Measurements from ENCODE around the gene FAM89B. TPM values are rescaled to one million over a fixed set of nuclear protein-coding genes. Genes with fewer than 3 reads are reported as not detected.

Gene FAM89B
- 20.9 to 62.5 TPM (median 57.0 TPM) in 5 replicates for total RNA-seq (2022; extraction: Qiagen RNA extraction; ENCODE audit: low read depth)

GRCh38 chr11:65572356-65573051 is at the start of gene FAM89B:
Gene FAM89B (plus strand): TSS chr11:65572538. CDS start chr11:65572670, 132 bp downstream.

GRCh38 chr11:65524741-65525545 is 47.4 kb upstream of the FAM89B start, which contains the start of gene SCYL1:
Gene SCYL1 (plus strand): TSS chr11:65525083. CDS start chr11:65525154, 71 bp downstream.

GRCh38 chr11:65558002-65558929 is 14.1 kb upstream of the FAM89B start, which contains the start of gene LTBP3:
Gene LTBP3 (minus strand): TSS chr11:65558359. CDS start chr11:65557959, 400 bp downstream.

GRCh38 chr11:65569973-65570918 is 2.1 kb upstream of the FAM89B start, which contains the start of gene ZNRD2:
Gene ZNRD2 (plus strand): TSS chr11:65570477. CDS start chr11:65570492, 15 bp downstream.

GRCh38 chr11:65575568-65576231 is 3.4 kb downstream of the FAM89B start, which contains the start of gene EHBP1L1:
Gene EHBP1L1 (plus strand): TSS chr11:65576053. CDS start chr11:65576303, 250 bp downstream.

GRCh38 chr11:65595543-65596281 is 23.4 kb downstream of the FAM89B start, which contains the start of gene KCNK7:
Gene KCNK7 (minus strand): TSS chr11:65595800. CDS start chr11:65595772, 28 bp downstream.

GRCh38 chr11:65615229-65615949 is 43.1 kb downstream of the FAM89B start, which contains the start of gene PCNX3:
Gene PCNX3 (plus strand): TSS chr11:65615776. CDS start chr11:65616312, 536 bp downstream.

Other genes starting within 250 kb of the FAM89B start
- gene DPF2, start 238.7 kb upstream of the FAM89B start, total RNA-seq (2022; extraction: Qiagen RNA extraction; ENCODE audit: low read depth): 39.2 to 48.6 TPM (median 42.1 TPM) in 5 replicates
- 0.39 to 1.2 TPM (median 1.1 TPM) in 5 replicates for gene TIGD3, start 217.8 kb upstream of the FAM89B start, total RNA-seq (2022; extraction: Qiagen RNA extraction; ENCODE audit: low read depth)
- gene SLC25A45, start 189.9 kb upstream of the FAM89B start, total RNA-seq (2022; extraction: Qiagen RNA extraction; ENCODE audit: low read depth): 10.4 to 16.8 TPM (median 13.0 TPM) in 5 replicates
- gene FRMD8, start 185.9 kb upstream of the FAM89B start, total RNA-seq (2022; extraction: Qiagen RNA extraction; ENCODE audit: low read depth): 29.3 to 69.2 TPM (median 58.5 TPM) in 5 replicates
- 137 to 311 TPM (median 219 TPM) in 5 replicates for gene NEAT1, start 149.7 kb upstream of the FAM89B start, total RNA-seq (2022; extraction: Qiagen RNA extraction; ENCODE audit: low read depth)
- 34.8 to 90.0 TPM (median 83.9 TPM) in 5 replicates for gene MALAT1, start 73.5 kb upstream of the FAM89B start, total RNA-seq (2022; extraction: Qiagen RNA extraction; ENCODE audit: low read depth)
- gene SCYL1, start 47.5 kb upstream of the FAM89B start, total RNA-seq (2022; extraction: Qiagen RNA extraction; ENCODE audit: low read depth): 35.8 to 64.9 TPM (median 61.7 TPM) in 5 replicates
- gene LTBP3, start 14.2 kb upstream of the FAM89B start, total RNA-seq (2022; extraction: Qiagen RNA extraction; ENCODE audit: low read depth): 67.5 to 157 TPM (median 130 TPM) in 5 replicates
- 60.7 to 80.8 TPM (median 71.8 TPM) in 5 replicates for gene ZNRD2, start 2.1 kb upstream of the FAM89B start, total RNA-seq (2022; extraction: Qiagen RNA extraction; ENCODE audit: low read depth)
- 25.8 to 50.8 TPM (median 45.7 TPM) in 5 replicates for gene EHBP1L1, start 3.5 kb downstream of the FAM89B start, total RNA-seq (2022; extraction: Qiagen RNA extraction; ENCODE audit: low read depth)
- gene KCNK7, start 23.3 kb downstream of the FAM89B start, total RNA-seq (2022; extraction: Qiagen RNA extraction; ENCODE audit: low read depth): 0.22 to 2.3 TPM (median 0.94 TPM) in 4 of 5 replicates, not detected in the other
- gene MAP3K11, start 41.7 kb downstream of the FAM89B start, total RNA-seq (2022; extraction: Qiagen RNA extraction; ENCODE audit: low read depth): 25.9 to 57.4 TPM (median 50.9 TPM) in 5 replicates
- 19.9 to 40.4 TPM (median 37.0 TPM) in 5 replicates for gene PCNX3, start 43.2 kb downstream of the FAM89B start, total RNA-seq (2022; extraction: Qiagen RNA extraction; ENCODE audit: low read depth)
- 7.6 to 22.6 TPM (median 19.8 TPM) in 5 replicates for gene SIPA1, start 65.6 kb downstream of the FAM89B start, total RNA-seq (2022; extraction: Qiagen RNA extraction; ENCODE audit: low read depth)
- gene RELA, start 90.4 kb downstream of the FAM89B start, total RNA-seq (2022; extraction: Qiagen RNA extraction; ENCODE audit: low read depth): 54.3 to 80.3 TPM (median 76.8 TPM) in 5 replicates
- gene KAT5, start 139.7 kb downstream of the FAM89B start, total RNA-seq (2022; extraction: Qiagen RNA extraction; ENCODE audit: low read depth): 35.6 to 53.4 TPM (median 50.5 TPM) in 5 replicates
- 23.0 to 58.3 TPM (median 43.6 TPM) in 5 replicates for gene RNASEH2C, start 148.3 kb downstream of the FAM89B start, total RNA-seq (2022; extraction: Qiagen RNA extraction; ENCODE audit: low read depth)
- gene AP5B1, start 208.4 kb downstream of the FAM89B start, total RNA-seq (2022; extraction: Qiagen RNA extraction; ENCODE audit: low read depth): 6.0 to 13.9 TPM (median 11.2 TPM) in 5 replicates
- gene OVOL1, start 214.5 kb downstream of the FAM89B start, total RNA-seq (2022; extraction: Qiagen RNA extraction; ENCODE audit: low read depth): 0.08 to 0.15 TPM (median 0.09 TPM) in 3 of 5 replicates, not detected in the others

All from A549 treated with ZK216348 at 1 μM for 4 hours (cell line).